NCI-H1417 treated with DMSO at 0.1 percent for 48 hours (cell line): ENCODE measurements around the gene GFOD1.

Experiments
- DNase-seq: peaks from one replicate; lab custom pipeline; 2025; lab: John Stamatoyannopoulos, UW

The GFOD1 gene

DNA sequence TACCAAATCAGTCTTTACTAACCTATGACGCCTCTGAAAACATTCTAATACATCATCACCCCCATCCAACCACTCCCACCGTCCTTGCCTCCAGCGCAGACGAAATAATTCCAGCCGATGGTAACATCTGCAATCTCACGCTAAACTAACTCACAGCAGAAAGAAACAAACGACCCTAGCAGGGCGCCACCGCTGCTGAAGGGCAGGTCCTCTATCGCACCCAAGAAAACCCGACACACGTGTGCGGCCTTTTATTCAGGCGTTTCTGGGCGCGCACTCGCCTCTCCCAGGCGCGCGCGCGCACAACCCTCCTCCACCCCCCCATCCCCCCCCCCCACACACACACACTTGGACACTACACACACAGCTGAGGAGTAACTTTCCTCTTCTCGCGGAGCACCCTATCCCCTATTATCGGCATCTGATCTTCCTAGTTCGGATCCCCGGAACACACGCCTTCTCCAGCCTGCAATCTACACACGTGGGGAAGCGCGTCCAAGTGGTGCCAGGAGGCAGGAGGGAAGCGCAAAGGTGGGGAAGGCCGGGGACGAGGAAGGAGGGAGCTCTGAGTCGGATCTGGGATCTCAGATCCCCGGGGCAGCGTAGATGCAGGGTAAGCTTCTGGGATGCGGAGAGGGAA, 1.4 kb downstream of the GFOD1 start:
- DNase-seq, result no peak

DNA sequence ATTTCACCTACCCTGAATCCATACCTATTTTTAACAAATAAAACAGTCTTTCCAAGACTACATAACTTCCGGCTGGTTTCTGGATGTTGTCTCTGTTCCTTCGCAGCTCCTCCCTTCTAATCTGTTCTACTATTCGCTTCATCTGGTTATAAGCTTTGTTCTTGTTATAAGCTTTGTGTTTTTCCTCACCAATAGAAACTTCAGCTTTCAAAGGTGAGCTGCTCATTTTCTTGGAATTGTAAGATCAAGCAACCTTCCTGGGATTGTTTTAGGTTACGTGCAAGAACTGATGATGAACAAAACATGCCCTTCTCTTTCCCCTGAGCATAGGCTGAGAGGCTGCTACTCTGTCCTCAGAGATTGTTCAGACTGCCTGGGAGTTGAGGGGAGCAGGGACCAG, 2.1 kb downstream of the GFOD1 start:
- DNase-seq, result no peak

DNA sequence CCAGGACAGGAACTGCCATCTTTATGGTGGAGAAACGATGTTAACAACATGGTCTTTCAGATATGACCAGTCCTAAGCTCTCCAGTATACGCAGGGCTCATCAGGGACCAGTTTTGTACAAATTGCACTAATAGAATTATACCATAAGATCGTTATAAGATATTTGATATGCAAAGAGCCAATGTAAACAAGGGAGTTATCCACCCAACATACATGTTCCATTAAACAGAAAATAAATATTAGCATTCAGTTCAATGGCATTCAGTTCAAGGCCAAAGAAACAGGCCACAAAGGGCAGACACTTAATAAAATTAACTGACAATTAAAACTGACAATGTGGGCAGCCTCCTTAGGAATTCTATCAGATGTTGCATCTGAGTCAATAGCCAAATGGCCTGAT, 2.6 kb downstream of the GFOD1 start:
- no peak for DNase-seq

DNA sequence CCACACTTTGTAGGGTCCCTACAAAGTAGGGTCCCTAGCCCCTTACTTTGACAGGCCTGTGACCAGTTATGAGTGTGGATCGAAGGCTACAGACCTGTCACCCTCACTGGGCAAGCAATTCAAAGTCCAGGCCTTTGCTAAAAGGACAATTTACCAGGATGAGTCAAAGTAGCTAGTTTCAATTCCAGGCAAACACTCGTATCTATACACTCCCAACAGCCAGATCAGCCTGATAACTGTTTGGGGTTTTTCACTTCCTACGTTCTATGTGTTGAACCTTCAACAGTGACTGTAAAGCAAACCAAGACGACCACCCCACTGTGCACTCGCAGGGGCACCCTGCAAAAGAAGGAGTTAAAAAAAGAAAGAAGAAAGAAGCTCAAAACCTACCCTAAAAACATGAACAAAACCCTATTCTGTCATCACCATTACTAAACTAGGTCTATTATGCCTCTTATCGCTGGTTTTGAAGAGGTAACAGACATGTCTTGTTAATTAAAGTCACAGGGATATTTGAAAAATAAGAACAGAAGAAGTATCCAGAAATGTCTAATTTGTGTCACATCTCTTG, 3.2 kb downstream of the GFOD1 start:
- DNase-seq, result no peak

DNA sequence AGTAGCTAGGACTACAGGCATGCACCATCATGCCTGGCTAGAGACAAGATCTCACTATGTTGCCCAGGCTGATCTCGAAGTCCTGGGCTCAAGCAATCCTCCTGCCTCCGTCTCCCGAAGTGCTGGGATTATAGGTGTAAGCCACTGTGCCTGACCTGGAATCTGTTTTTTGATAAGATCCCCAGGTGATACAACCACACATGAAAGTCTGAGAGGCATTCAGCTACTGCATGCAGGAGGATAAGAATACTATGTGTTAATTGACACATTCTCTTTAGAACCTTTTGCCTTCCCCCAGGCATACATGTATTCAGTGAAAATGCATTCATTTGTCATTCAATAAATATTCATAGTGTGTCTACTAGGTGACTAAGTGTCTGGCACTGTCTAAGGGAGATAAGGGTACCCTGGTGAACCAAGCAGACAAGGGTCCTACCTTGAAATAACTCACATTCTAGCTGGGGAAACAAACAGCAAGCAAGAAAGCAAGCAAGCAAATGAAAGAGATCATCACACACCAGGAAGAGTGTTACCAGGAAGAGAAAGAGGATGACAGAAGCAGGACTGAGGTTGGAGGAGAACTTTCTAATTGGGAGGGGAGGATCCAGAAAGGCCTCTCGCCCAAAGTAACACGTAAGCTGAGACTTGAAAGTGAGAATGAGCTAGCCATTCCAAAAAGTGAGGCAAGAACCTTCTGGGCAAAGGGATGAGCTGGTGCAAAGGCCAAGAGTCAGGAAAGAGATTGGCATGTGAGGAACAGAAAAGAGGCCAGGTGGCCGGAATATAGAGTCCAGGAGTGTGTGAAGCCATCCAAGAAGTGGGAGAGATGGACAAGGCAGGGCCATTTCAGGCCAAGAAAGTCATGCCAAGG, 6.5 kb downstream of the GFOD1 start:
- DNase-seq, result no peak

DNA sequence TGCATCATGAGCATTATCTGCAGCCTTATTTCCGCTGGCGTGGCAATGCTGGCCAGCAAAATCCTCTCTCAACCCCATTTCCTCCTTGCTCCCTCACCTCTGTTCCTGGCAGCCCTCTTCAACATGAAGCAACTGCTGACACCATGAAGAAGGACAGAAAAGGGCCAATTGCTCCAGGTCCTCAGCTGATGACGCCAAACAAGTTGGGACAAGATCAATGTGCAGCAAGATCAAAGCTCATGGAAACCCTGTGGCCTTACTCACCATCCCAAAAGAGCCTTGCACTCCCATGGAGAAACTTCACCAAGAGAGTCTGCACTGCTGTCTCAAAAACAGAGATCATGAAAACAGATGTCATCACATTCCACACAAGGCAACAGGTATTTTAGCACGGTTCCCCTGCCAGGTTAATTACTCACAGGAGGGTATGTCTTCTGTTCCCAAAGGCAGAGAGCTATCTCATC, 7.4 kb downstream of the GFOD1 start:
- DNase-seq, result no peak

DNA sequence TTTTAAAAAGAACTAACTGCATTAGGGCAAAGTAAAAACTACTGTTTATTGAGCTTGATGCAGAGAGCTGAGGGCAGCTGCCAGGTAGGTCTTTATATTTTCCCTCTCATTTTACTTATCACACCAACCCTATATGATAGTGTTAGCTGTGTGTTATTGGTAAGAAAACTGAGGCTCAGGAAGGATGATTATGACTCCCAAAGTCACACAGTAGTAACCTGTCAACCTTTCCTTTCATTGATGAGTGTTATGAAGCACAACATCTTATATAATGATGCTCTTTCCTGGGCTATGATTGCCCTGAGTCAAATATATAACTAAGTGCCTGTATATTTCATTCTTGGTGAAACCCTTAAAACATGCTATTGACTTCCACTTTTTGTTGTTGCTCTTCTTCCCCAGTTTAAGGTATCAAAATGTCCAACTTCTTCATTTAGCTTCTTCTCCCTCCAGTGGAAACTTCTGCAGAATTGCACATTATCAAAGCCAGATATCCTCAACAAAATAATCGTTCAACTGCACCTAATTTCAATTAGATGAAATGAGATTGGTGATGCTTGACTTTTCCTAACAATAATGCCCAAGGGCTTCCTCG, 8.1 kb downstream of the GFOD1 start:
- DNase-seq, result no peak

DNA sequence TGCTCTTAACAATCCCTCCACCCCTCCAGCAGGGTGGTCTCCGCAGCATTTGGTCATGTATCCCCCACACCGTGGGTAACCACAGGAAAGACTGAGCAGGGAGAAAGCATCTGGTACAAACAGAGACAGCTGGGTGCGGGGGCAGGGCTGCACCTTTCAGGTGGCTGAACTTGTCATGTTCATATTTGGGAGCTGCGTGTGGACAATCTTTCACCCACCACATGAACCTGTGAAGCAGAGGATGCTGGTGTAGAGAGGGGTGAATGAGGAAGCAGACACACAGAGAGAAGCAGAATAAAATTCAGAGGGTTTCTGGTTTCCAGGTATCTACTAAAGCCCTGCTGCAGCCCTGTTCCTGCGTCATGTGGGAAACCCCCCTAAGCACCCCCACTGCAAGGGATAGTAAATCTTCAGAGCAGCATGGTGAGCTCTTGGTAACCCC, 8.9 kb downstream of the GFOD1 start:
- DNase-seq, result no peak

DNA sequence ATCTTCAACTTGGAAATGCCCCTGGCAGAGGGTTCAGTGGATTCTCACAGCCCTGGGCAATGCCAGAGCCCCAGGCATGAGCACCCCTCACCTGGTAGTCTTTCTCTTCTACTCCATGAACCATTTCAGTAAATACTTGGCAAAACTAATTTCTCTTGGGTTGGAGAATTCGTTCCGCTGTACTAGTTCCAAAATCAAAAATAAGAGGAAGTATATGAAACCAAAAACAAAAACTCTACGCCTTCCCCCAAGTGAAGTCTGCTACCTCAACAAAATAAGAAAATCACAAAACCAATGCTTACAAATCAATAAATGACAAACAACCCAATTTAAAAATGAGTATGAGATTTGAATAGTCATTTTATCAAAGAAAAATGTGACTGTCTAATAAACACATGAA, 12.6 kb downstream of the GFOD1 start:
- DNase-seq, result no peak

DNA sequence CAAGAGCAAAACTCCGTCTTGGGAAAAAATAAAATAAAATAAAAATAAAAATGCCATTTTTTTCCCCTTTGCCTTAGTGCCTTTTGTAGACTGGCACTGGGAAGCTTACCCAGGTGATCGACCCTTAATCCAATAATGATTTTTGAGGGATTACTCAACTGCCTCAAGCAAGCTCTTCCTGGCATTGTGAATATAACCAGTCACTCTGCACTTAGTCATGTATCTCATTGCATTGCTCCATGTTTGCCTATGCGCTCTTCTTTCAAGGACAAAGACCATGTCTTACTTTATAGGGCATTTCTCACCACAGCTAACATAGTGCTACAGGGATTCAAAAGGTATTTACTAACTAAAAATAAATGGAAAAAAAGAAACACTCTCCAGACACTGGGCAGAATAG, 13.0 kb downstream of the GFOD1 start:
- no peak for DNase-seq

DNA sequence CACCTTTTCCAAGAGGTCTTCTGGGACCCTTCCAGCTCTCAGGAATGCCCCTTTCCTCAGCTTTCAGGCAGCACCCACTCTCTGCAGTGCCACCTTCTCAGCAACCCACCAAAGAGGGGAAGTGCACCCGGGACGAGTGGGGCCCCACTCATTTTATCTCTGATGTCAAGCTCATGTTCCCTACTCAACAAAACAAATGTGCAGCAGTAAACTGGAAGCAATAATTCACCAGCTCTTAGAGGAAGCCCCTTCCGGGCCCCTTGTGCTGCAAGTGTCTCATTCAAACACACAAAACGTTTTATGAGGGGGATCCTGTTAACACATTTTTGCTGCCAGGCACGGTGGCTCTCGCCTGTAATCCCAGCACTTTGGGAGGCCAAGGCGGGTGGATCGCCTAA, 13.6 kb downstream of the GFOD1 start:
- DNase-seq, result no peak

DNA sequence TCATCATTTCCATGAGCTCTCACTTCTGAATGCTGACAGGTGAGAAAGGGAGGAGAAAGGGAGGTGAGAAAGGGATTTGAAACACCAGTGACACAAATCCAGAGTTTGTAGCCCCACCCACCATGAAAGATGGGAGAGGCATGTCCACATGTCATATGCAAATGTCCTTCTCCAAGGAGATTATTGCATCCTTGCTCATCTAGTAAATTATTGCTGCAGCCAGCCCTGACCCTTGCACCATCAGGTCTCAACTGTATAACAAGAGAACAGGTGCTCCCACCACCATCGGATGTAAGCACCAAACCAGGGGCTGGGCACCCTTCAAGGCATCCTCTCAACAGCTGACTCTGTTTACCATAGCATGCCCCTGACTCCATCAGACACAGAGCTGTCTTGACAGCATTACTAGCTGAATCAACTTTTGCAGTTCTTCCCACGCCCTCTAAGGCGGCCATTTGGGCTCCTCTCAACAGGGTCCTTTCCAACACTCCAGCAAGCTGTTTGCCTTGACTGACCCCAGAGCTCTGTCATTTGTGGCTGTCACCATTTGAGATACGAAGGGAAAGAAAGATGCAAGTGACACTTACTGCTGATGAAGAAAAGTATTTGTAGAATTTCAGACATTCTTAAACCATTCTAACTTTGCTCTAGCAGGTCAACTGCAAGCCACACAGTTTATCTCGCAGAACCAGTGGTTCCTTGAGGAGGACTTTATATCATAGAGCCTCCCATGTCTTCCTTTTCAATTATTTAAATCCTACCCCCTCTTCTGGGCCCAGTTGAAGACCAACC, 14.2 kb downstream of the GFOD1 start:
- no peak for DNase-seq

DNA sequence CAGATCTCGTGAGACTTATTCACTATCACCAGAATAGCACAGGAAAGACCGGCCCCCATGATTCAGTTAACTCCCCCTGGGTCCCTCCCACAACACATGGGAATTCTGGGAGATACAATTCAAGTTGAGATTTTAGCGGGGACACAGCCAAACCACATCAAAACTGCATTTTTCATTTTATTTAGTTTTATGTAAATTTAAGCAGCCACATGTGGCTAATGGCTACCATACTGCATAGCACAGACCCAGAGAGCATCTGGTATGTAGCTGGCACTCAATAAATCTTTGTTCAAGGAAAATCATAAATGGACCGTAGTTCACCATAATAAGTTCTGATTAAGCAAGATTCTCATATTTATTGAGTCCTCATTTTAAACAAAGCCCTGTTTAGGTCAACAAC, 15.3 kb downstream of the GFOD1 start:
- no peak for DNase-seq

DNA sequence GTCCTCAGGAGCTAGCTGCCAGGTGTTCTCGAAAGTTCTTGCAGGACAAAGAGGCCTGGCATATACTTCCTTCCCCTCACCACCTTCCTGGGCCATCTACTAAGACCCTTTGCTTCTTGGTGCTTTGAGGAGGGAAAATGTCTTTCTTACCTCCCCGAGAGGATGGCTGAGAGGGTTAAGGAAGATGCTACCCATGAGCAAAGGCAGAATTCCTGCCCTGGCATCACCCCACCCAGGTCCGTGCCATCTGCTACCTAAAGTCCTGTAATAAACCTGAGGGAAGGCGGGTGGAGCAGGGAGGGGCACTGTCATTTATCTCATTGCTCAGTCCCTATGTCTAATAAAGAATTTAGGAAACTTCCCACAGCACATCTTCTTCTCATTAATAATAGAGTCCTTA, 16.2 kb downstream of the GFOD1 start:
- no peak for DNase-seq

DNA sequence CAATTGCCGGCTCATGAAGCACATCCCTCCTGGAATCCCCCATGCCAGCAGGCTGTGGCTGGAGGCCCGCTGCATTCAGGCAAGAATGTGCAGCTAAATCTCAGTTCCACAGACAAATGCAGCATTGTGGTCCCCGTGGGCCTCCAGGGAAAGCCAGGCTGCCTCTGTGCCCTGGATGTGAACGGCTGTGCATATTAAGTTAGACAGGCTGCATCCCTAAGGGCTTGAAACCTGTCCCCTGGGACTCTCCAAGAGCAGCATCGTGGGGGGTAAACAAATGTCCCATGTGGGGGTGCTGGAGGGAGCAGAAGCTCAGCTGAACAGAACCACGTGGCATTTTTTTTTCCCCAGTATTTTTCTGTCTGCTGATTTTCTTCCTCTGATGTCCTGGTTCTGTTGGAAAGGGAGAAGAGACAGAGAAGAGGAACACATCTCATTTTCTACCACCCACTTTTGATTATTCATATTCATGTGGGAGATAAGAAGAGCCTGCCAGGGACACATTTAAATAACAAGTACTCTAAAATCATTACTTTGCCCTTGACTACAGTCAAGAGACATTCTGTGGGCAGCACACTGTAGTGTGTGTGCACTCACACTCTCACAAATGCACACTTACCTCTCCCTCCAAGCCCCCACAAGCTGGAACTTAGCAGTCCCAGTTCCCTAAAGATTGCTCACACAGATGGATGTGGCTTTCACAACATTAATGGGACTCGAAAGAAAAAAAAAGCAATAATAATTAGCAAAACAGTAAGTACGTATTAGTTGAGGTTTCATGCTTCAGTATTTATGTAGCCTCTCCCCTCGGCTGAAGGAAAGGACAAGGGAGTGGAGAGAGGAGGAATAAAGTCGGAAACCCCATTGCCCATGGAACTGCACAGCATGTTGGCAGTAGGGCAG, 16.9 kb downstream of the GFOD1 start:
- DNase-seq, result no peak

DNA sequence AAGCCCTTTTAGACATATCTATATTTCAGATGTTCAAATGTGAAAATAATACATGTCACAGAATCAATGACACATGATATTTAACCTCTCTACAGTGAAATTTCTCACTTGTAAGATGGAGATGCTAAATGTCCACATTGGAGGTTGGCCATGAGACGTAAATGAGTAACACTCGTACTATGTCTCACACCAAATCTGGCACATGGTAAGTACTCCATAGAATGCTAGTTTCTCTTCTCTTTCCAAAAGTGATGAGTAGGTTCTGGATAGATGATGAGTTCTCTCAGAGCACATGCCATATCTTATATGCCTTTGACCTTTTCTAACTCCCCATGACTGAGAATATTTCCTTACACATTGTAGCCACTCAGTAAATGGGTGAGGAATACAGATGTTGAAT, 17.7 kb downstream of the GFOD1 start:
- no peak for DNase-seq

DNA sequence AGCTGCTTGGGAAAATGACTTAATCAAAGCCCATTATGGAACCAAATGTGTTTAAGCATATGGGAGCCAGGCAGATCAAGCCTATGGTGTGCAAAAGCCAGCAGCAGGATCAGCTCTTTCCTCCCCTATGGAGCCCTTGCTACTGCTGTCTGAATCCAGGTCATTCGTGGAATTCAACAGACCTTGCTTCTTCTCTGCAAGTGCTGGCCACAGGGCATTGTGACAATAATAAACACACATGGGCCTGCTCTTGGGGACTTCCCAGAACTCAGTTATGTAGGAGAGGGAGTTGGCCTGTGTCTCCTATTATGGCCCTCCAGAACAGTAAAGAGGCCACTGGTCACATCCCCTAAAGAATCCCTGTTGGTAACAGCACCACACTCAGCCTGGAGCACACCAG, 18.6 kb downstream of the GFOD1 start:
- no peak for DNase-seq

DNA sequence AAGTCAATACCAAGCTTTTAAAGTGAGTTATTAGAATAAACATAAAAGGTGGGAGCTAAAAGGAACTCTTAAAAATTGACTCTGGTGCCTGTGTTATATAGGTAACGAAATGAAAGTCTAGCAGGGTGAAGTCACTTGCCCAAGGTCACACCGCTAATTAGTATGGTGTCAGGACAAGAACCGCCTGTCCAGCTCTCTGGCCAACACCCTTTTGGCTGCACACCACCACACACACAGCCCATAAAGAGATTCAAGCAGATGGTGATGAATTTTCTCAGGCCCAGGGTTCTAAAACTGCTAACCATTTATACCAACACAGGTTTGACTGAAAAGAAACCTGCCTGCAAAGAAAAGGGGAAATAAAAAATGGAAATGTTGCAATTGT, 20.2 kb downstream of the GFOD1 start:
- DNase-seq, result no peak

DNA sequence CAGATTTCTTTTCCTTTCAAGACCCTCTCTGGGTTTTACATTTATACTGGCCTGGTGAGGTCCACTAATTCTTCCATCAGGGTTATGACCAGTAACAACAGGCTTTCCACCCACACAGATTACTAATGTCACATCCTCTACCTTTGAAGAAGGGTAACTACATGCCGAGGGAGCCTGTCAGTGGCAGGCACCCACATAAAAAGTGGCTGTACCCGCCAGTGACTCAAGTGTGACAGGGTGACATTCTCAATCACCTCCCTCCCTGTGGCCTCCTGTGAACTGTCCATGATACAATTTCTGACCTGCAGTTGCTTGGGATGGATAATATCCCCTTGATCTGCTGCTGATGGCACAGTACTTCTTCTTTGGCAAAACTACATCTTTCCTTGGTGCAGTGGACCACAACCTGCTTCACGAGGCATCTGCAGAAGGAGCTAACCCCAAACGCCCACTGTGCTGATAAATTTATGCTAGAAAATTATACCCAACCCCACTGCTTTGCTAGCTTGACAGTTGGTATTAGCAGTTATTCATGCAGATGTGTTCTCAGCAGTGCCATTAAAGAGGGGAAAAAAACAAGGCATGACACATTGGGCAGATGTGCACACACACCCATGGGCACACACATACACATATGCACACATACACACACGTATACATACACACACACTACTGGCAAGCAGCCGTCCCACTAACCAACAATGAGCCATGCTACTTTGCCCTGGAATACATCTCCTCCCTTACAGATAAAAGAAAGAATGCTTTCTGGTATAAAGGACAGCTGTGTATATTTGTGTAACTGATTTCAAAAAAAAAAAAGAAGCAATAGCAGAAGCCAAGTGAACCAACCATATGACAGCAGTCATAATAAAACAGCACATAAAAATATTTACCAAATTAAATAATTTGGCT, 20.8 kb downstream of the GFOD1 start:
- DNase-seq, result no peak

DNA sequence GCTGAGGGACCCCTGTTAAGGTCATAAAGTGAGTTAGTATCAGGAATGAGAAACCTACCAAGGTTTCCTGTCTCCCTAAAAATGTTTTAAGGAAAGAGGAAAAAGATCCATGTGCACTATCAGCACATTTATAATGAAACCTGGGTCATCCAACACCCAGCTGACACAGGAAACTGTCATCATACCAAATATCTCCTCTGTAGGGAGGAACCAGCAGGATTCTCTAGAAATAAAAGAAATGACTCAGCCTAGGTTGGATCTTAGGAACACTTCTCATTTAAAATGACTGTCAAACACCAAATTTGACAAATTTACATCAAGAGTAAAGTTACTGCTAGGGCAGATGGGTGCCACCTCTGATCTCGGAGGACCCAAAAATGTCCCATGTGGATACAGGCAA, 21.7 kb downstream of the GFOD1 start:
- DNase-seq, result no peak
